DOHH2 (cell line): ENCODE measurements around the gene PRRG3.

Experiments
- H3F3A ChIP-seq: fragments of 200-600 bp; sonication (generic), shearing (Covaris generic); 2 replicates; pipeline ENCODE4 v1.6.0; 2016; ENCODE audit warnings: antibody characterized with exemption, mild to moderate bottlenecking; ENCODE audit not compliant: control insufficient read depth, insufficient read depth
- H3K27ac ChIP-seq: fragments of 200-600 bp; sonication (generic); 2 replicates; pipeline ENCODE4 v1.5.1; 2014; ENCODE audit warnings: low read depth, mild to moderate bottlenecking, low read length, moderate library complexity
- H3K27me3 ChIP-seq: fragments of 200-600 bp; sonication (generic); 2 replicates; pipeline ENCODE4 v1.6.1; 2014; ENCODE audit warnings: mild to moderate bottlenecking, low read length, mixed read lengths; ENCODE audit not compliant: control insufficient read depth
- H3K36me3 ChIP-seq: fragments of 200-600 bp; sonication (generic); 2 replicates; pipeline ENCODE4 v1.6.1; 2014; ENCODE audit warnings: mild to moderate bottlenecking, low read length, moderate library complexity, mixed read lengths; ENCODE audit not compliant: control insufficient read depth
- H3K4me1 ChIP-seq: fragments of 200-600 bp; sonication (generic); 2 replicates; pipeline ENCODE4 v1.6.1; 2014; ENCODE audit warnings: mild to moderate bottlenecking, low read length, mixed read lengths; ENCODE audit not compliant: control insufficient read depth
- H3K4me2 ChIP-seq: fragments of 200-600 bp; sonication (generic); 2 replicates; pipeline ENCODE4 v1.6.0; 2014; ENCODE audit warnings: mild to moderate bottlenecking, low read length, moderate library complexity
- H3K4me3 ChIP-seq: fragments of 200-600 bp; sonication (generic); 2 replicates; pipeline ENCODE4 v1.5.1; 2014; ENCODE audit warnings: mild to moderate bottlenecking, low read length, mixed read lengths
- H3K79me2 ChIP-seq: fragments of 200-600 bp; sonication (generic); 2 replicates; pipeline ENCODE4 v1.6.1; 2014; ENCODE audit warnings: mild to moderate bottlenecking, low read length, mixed read lengths; ENCODE audit not compliant: control insufficient read depth
- H3K9me2 ChIP-seq: fragments of 200-600 bp; sonication (generic); replicated peaks from 2 replicates; pipeline ENCODE4 v1.6.1; 2014; ENCODE audit warnings: mild to moderate bottlenecking, low read length, mixed read lengths; ENCODE audit not compliant: control insufficient read depth
- H3K9me3 ChIP-seq: fragments of 200-600 bp; sonication (generic); 2 replicates; pipeline ENCODE4 v1.6.1; 2014; ENCODE audit warnings: antibody characterized with exemption, low read length, mixed read lengths; ENCODE audit not compliant: control insufficient read depth, insufficient read depth
- H4K20me1 ChIP-seq: fragments of 200-600 bp; sonication (generic); 2 replicates; pipeline ENCODE4 v1.6.0; 2014; ENCODE audit warnings: low read depth, mild to moderate bottlenecking, antibody characterized with exemption, low read length, moderate library complexity; ENCODE audit not compliant: control insufficient read depth, insufficient read depth
- EZH2phosphoT487 ChIP-seq: fragments of 200-600 bp; sonication (generic); IDR thresholded peaks from 2 replicates; pipeline ENCODE4 v1.6.1; 2017; ENCODE audit warnings: borderline replicate concordance, mild to moderate bottlenecking, antibody characterized with exemption, low read length, moderate library complexity, mixed read lengths
- TF ChIP-seq, protein P1 (sequence below): fragments of 200-600 bp; sonication (generic); IDR thresholded peaks from one replicate; pipeline ENCODE4 v1.5.1; 2014; ENCODE audit warnings: antibody characterized with exemption, mild to moderate bottlenecking, low read depth, low read length; ENCODE audit not compliant: poor library complexity, severe bottlenecking

Gene PRRG3

DNA sequence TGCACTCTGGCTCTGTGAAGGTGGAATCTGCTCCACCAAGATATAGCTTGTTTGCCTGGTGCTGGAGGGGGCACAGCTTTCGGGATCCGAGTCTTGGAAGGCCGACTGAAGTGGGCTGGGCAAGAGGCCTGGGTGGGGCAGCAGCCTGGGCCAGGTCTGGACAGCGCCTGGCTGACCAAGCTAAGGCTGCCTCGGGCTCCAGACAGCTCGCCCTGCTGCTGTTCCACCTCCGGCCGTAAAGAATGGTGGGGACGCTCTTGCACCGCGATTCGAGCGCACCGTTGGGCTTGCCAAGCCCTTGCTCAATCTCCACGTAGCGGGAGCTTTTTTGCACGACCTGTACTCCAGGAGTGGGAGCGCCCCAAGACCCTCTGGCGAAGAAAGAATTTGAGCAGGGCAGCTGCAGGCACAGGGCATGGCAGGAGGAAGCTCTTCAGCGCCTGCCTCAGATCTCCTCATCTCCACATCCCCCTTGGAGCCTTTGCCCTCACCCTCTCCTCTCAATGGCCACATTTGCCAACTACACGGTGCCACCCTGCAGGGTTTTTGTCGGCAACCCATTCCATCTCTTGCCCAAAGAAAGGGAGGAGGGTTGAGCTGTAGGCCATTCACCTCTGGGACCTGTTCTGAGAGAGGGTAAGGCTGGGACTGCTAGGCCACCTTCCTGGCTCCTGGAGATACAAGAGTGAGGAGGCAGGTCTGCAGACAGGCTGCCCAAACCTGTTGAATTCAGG lies 58.2 kb downstream of the PRRG3 start:
- no peaks in the 10 kb centered on the region for H3K9me2 ChIP-seq
- H3K27me3 ChIP-seq: no peaks in the 10 kb centered on the region
- no peaks in the 10 kb centered on the region for H3K4me1 ChIP-seq
- no peaks in the 10 kb centered on the region for H3K9me3 ChIP-seq
- H4K20me1 ChIP-seq: no peaks in the 10 kb centered on the region
- no peaks in the 10 kb centered on the region for H3K36me3 ChIP-seq
- H3K27ac ChIP-seq: no peak overlapping the region
- no peak overlapping the region for H3K4me2 ChIP-seq
- H3K4me3 ChIP-seq: no peak overlapping the region
- TF ChIP-seq, protein P1, sequence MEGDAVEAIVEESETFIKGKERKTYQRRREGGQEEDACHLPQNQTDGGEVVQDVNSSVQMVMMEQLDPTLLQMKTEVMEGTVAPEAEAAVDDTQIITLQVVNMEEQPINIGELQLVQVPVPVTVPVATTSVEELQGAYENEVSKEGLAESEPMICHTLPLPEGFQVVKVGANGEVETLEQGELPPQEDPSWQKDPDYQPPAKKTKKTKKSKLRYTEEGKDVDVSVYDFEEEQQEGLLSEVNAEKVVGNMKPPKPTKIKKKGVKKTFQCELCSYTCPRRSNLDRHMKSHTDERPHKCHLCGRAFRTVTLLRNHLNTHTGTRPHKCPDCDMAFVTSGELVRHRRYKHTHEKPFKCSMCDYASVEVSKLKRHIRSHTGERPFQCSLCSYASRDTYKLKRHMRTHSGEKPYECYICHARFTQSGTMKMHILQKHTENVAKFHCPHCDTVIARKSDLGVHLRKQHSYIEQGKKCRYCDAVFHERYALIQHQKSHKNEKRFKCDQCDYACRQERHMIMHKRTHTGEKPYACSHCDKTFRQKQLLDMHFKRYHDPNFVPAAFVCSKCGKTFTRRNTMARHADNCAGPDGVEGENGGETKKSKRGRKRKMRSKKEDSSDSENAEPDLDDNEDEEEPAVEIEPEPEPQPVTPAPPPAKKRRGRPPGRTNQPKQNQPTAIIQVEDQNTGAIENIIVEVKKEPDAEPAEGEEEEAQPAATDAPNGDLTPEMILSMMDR: no peak
- no peak for TF ChIP-seq EZH2phosphoT487
- no peaks in the 10 kb centered on the region for H3F3A ChIP-seq
- no peaks in the 10 kb centered on the region for H3K79me2 ChIP-seq

DNA sequence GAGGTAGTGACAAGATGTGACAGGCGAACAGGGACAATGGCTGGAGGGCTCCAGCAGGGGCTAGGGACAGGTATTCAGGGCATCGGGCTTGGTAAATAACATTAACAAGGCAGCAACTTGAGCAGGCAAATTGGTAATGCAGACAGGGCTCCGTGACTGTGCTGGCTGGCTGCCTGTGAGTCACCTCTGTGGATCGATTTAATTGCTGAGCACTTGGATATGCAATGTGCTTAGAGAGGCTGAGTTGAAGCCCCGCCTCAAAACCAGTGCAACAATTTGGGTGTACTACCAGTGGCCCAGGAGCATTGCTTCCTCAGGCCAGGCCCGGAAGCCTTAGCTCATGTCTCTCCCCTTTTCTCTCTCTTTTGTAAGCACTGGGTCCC lies 58.8 kb downstream of the PRRG3 start:
- Histone ChIP-seq H3F3A (no peaks in the 10 kb centered on the region), H3K4me2 (no peak overlapping the region), H4K20me1 (no peaks in the 10 kb centered on the region), H3K4me1 (no peaks in the 10 kb centered on the region), H3K9me2 (no peaks in the 10 kb centered on the region), H3K4me3 (no peak overlapping the region), H3K27ac (no peak overlapping the region), H3K27me3 (no peaks in the 10 kb centered on the region), H3K36me3 (no peaks in the 10 kb centered on the region), H3K9me3 (no peaks in the 10 kb centered on the region), H3K79me2 (no peaks in the 10 kb centered on the region)
- TF ChIP-seq, protein P1: no peak
- TF ChIP-seq EZH2phosphoT487: no peak

DNA sequence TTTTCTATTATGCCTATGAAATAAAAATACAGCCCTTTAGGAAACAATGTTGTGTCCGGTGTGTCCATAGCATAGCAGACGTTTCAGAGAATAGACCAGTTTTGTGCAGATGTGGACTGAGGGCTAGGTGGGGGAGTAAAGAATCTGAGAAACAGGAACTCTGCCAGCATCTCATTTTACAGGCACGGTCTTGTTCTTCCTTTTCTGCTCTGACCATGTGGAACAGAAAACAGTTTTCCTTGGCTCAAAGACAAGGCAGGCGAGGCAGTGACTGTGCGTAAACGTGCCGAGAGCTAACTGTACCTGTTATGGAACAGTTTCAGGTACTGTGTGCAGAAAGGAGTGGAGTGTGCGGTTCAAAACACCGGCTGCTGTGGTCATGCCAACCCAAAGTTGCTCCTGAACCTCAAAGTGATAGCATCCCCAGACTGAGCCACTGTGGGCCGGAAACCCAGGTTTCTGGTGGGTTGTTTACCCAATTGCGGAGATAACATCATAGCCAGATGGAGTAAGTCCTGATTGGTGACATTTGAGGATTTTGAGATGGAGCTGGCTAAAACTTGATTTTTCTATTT lies 59.5 kb downstream of the PRRG3 start:
- H3K9me2 ChIP-seq: no peaks in the 10 kb centered on the region
- H3K79me2 ChIP-seq: no peaks in the 10 kb centered on the region
- H3K27ac ChIP-seq: no peak overlapping the region
- H4K20me1 ChIP-seq: no peaks in the 10 kb centered on the region
- H3K9me3 ChIP-seq: no peaks in the 10 kb centered on the region
- no peak overlapping the region for H3K4me2 ChIP-seq
- H3K4me1 ChIP-seq: no peaks in the 10 kb centered on the region
- no peaks in the 10 kb centered on the region for H3K36me3 ChIP-seq
- TF ChIP-seq, protein P1: no peak
- no peak for TF ChIP-seq EZH2phosphoT487
- no peak overlapping the region for H3K4me3 ChIP-seq
- H3F3A ChIP-seq: no peaks in the 10 kb centered on the region
- H3K27me3 ChIP-seq: no peaks in the 10 kb centered on the region
